H1 (cell line): ENCODE data around the gene KLK7. TPM values are rescaled to one million over a fixed set of nuclear protein-coding genes. Genes with fewer than 3 reads are reported as not detected.

Experiments used
- CHD2 ChIP-seq: IDR thresholded peaks from 2 replicates; pipeline ENCODE4 v1.6.1; 2012; ENCODE audit warnings: low read length, improper control_type of control experiment
- CTBP2 ChIP-seq: IDR thresholded peaks from 2 replicates; pipeline ENCODE4 v1.7.0; 2011; ENCODE audit warnings: borderline replicate concordance, mild to moderate bottlenecking, moderate library complexity, mixed read lengths, low read length; ENCODE audit not compliant: insufficient read depth, insufficient read length
- E2F6 ChIP-seq: IDR thresholded peaks from 2 replicates; pipeline ENCODE4 v1.6.1; 2012; ENCODE audit warnings: inconsistent platforms
- GTF2F1 ChIP-seq: IDR thresholded peaks from 2 replicates; pipeline ENCODE4 v1.6.1; 2012; ENCODE audit warnings: low read depth, low read length, improper control_type of control experiment, borderline replicate concordance
- HDAC2 ChIP-seq, 2 experiments: fragments of 300-600 bp in 1 of 2; sonication (generic) in 1 of 2; IDR thresholded peaks; 2 replicates each; pipeline ENCODE4 v1.6.1; 2011 to 2012; ENCODE audit warnings: low read depth in 2 of 2, low read length in 2 of 2, mild to moderate bottlenecking in 2 of 2, moderate library complexity in 2 of 2, borderline replicate concordance in 1 of 2, inconsistent platforms in 1 of 2
- KDM1A ChIP-seq: fragments of 200-600, 300-600 bp; sonication (generic); IDR thresholded peaks from 2 replicates; pipeline ENCODE4 v1.7.1; 2016; ENCODE audit warnings: mild to moderate bottlenecking, low read length, borderline replicate concordance
- MAFK ChIP-seq: IDR thresholded peaks from 2 replicates; pipeline ENCODE4 v1.6.1; 2012; ENCODE audit warnings: low read depth, mild to moderate bottlenecking, improper control_type of control experiment, low read length
- POU5F1 ChIP-seq: IDR thresholded peaks from 2 replicates; pipeline ENCODE4 v1.6.1; 2011; ENCODE audit warnings: low read depth, mild to moderate bottlenecking, low read length, moderate library complexity
- RNF2 ChIP-seq: fragments of 200-900, 300-1000 bp; sonication (generic); IDR thresholded peaks from 2 replicates; pipeline ENCODE4 v1.7.1; 2016; ENCODE audit warnings: borderline replicate concordance, low read depth, mild to moderate bottlenecking, antibody characterized with exemption, low read length; ENCODE audit not compliant: poor library complexity, severe bottlenecking; ENCODE audit errors: missing control alignments
- RXRA ChIP-seq: IDR thresholded peaks from 2 replicates; pipeline ENCODE4 v1.6.1; 2011; ENCODE audit warnings: low read depth, mild to moderate bottlenecking, low read length, moderate library complexity; ENCODE audit not compliant: insufficient read depth
- SIX5 ChIP-seq: IDR thresholded peaks from 2 replicates; pipeline ENCODE4 v1.6.1; 2011; ENCODE audit warnings: mild to moderate bottlenecking, low read depth, low read length
- polyA plus RNA-seq, 7 experiments: library from polyadenylated mRNA; depleted of rRNA in 3 of 7; stranded (reverse) in 5 of 7; unstranded in 2 of 7; fragments of >200 nt in 5 of 7; fragments of 200-250 nt in 2 of 7; gene quantifications; 1 replicate in 5 of 7; 2 replicates in 1 of 7; 4 replicates in 1 of 7; pipeline versions ENCODE4 v1.2.1 to v1.2.3, GENCODE V29; 2011 to 2013; ENCODE audit warnings: missing spikeins in 2 of 7, mixed read lengths in 2 of 7
- total RNA-seq: library from RNA; stranded (reverse); fragmentation: NEBNext Ultra II Directional; extraction: Animal tissue kit (Norgen Biotek cat#: 25700); gene quantifications from 2 replicates; pipeline ENCODE4 v1.2.1, GENCODE V29; 2021

Gene KLK7
- total and polyA plus RNA-seq, 2 of the 8 experiments (the other 6 are each of a cell fraction or from before 2014, with no cell fraction given) = 0.73 to 1.4 TPM

- TF ChIP-seq HDAC2 (IDR thresholded peaks at IDR 0.05; ENCODE audit: borderline replicate concordance in 1 of 2, low read depth in 2 of 2, low read length in 2 of 2) = no peak
- TF ChIP-seq KDM1A = no peak
- TF ChIP-seq CHD2 = no peak
- no peak for TF ChIP-seq SIX5
- TF ChIP-seq E2F6 = no peak
- TF ChIP-seq RXRA = no peak
- no peak for TF ChIP-seq RNF2
- TF ChIP-seq POU5F1 = no peak
- no peak for TF ChIP-seq GTF2F1
- TF ChIP-seq CTBP2 = no peak
- TF ChIP-seq MAFK = no peak
These were observed 40.5 kb downstream of the KLK7 start (continued) for GRCh38 chr19:50943074-50943828.
